RWPE2 (cell line): ENCODE measurements around the gene CERS1.

Experiments used
- ATAC-seq: fragments of 200-7000 bp; cut with Tn5 transposase; 3 replicates; pipeline ENCODE4 v1.9.1; 2021; ENCODE audit warnings: low read depth
- DNase-seq: peaks from one replicate; pipeline ENCODE4 v3.0.0-alpha.2; 2020; ENCODE audit warnings: low spot score
- H3K27ac ChIP-seq: fragments of 450-650 bp; 2 replicates; pipeline ENCODE4 v1.5.1; 2017; ENCODE audit warnings: mild to moderate bottlenecking; ENCODE audit not compliant: poor library complexity, severe bottlenecking
- H3K27me3 ChIP-seq: fragments of 250-450 bp; sonication (Bioruptor Pico); 2 replicates; pipeline ENCODE4 v1.5.1; 2021; ENCODE audit warnings: mild to moderate bottlenecking, moderate library complexity; ENCODE audit not compliant: insufficient read depth, poor library complexity, severe bottlenecking
- H3K36me3 ChIP-seq: fragments of 250-450 bp; sonication (Bioruptor Pico); 2 replicates; pipeline ENCODE4 v1.5.1; 2020; ENCODE audit warnings: low read depth, mild to moderate bottlenecking, moderate library complexity
- H3K4me1 ChIP-seq: fragments of 250-450 bp; sonication (Bioruptor Pico); 2 replicates; pipeline ENCODE4 v1.5.1; 2021; ENCODE audit warnings: mild to moderate bottlenecking, moderate library complexity; ENCODE audit not compliant: insufficient read depth, poor library complexity, severe bottlenecking
- H3K4me3 ChIP-seq: fragments of 250-450 bp; sonication (Bioruptor Pico); 2 replicates; pipeline ENCODE4 v1.5.1; 2021; ENCODE audit warnings: mild to moderate bottlenecking, moderate library complexity; ENCODE audit not compliant: severe bottlenecking
- H3K9me3 ChIP-seq: fragments of 250-450 bp; sonication (Bioruptor Pico); 2 replicates; pipeline ENCODE4 v1.5.1; 2021; ENCODE audit warnings: mild to moderate bottlenecking, moderate library complexity; ENCODE audit not compliant: severe bottlenecking
- TF ChIP-seq, protein P1 (sequence below): fragments of 450-650 bp; IDR thresholded peaks from one replicate; pipeline ENCODE4 v1.5.1; 2017; ENCODE audit warnings: mild to moderate bottlenecking, moderate library complexity; ENCODE audit not compliant: poor library complexity, severe bottlenecking

Gene CERS1

DNA sequence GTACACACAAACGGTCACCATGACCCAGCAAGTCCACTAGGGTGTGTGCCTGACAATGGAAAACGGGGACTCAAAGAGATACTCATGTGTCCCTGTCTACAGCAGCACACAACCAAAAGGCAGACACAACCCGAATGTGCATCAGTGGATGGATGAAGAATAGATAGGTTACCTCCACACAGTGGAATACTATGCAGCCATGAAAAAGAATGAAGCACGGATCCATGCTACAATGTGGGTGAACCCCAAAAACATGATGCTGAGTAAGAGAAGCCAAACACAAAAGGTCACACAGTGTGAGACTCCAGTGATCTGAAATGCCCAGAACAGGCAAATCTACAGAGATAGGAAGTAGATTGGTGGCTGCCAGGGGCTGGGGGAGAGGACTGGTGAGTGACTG, 9.0 kb downstream of the CERS1 start:
- no peak for DNase-seq
- no peak for ATAC-seq
- TF ChIP-seq, protein P1, sequence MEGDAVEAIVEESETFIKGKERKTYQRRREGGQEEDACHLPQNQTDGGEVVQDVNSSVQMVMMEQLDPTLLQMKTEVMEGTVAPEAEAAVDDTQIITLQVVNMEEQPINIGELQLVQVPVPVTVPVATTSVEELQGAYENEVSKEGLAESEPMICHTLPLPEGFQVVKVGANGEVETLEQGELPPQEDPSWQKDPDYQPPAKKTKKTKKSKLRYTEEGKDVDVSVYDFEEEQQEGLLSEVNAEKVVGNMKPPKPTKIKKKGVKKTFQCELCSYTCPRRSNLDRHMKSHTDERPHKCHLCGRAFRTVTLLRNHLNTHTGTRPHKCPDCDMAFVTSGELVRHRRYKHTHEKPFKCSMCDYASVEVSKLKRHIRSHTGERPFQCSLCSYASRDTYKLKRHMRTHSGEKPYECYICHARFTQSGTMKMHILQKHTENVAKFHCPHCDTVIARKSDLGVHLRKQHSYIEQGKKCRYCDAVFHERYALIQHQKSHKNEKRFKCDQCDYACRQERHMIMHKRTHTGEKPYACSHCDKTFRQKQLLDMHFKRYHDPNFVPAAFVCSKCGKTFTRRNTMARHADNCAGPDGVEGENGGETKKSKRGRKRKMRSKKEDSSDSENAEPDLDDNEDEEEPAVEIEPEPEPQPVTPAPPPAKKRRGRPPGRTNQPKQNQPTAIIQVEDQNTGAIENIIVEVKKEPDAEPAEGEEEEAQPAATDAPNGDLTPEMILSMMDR: no peak

DNA sequence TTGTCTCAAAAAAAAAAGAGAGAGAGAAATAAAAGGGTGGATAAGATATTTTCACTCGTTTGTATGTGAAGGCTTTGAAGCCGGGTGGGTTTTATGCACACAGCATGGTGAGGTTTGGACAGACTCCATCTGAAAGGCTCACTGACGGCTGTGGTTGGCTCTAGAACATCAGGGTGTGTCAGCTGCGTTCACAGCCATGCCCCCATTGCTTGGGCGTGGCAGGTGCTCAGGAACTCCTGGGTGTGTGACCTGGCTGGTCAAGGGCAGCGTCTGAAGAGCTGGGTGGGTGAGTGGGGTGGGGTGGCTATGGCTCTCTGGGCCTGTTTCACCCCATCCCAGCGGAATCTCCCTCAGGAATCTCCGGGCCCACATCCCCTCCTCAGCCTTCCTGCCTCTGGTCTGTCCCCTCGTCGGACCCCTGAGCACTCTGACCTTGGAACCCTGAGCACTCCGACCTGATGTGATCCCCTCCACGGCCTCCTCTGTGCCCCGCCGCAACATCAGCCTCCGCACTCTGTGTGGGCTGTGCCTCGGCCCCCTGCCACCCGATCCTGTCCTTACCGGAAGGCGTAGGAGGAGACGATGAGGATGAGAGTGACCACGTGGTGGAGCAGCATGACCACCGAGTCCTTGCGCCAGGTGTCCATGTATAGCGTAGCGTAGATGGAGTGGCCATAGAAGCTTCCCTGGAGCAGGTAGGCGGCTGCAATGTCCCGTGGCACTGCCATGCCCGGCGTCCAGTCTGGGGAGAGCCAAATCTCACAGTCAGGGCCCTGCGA, 12.2 kb downstream of the CERS1 start:
- Histone ChIP-seq H3K27me3 (no peaks in the 10 kb centered on the region), H3K4me1 (no peaks in the 10 kb centered on the region), H3K9me3 (no peaks in the 10 kb centered on the region), H3K27ac (no peak overlapping the region), H3K4me3 (no peak overlapping the region), H3K36me3 (no peaks in the 10 kb centered on the region)
- TF ChIP-seq, protein P1: no peak
- ATAC-seq (no peak), DNase-seq (no peak)

More for the DNA sequence above, 9.0 kb downstream of the CERS1 start:
- no peak overlapping the region for H3K4me3 ChIP-seq
- no peaks in the 10 kb centered on the region for H3K27me3 ChIP-seq
- no peaks in the 10 kb centered on the region for H3K9me3 ChIP-seq
- no peak overlapping the region for H3K27ac ChIP-seq
- H3K36me3 ChIP-seq: no peaks in the 10 kb centered on the region
- no peaks in the 10 kb centered on the region for H3K4me1 ChIP-seq

DNA sequence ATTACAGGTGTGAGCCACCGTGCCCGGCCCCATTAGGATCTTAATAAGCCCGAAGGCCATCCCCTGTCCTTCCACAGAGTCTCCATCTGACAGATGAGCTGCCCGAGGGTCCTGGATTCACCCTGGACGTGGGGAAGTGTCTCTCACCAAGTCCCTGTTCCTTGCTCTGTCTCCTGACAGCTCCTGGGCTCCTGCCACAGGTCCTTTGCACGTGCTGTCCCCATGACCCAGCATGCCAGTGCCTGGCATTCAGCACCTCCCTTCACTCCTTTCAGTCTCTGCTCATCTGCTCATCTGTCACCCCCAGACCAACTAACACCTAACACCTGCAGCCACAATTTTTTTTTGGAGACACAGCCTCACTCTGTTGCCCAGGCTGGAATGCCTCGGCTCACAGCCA, 14.5 kb downstream of the CERS1 start:
- H3K4me1 ChIP-seq: no peaks in the 10 kb centered on the region
- TF ChIP-seq, protein P1: no peak
- ATAC-seq: no peak
- no peak overlapping the region for H3K27ac ChIP-seq
- H3K27me3 ChIP-seq: no peaks in the 10 kb centered on the region
- no peaks in the 10 kb centered on the region for H3K9me3 ChIP-seq
- peak; percentile 42 for DNase-seq
- H3K36me3 ChIP-seq: no peaks in the 10 kb centered on the region
- no peak overlapping the region for H3K4me3 ChIP-seq

DNA sequence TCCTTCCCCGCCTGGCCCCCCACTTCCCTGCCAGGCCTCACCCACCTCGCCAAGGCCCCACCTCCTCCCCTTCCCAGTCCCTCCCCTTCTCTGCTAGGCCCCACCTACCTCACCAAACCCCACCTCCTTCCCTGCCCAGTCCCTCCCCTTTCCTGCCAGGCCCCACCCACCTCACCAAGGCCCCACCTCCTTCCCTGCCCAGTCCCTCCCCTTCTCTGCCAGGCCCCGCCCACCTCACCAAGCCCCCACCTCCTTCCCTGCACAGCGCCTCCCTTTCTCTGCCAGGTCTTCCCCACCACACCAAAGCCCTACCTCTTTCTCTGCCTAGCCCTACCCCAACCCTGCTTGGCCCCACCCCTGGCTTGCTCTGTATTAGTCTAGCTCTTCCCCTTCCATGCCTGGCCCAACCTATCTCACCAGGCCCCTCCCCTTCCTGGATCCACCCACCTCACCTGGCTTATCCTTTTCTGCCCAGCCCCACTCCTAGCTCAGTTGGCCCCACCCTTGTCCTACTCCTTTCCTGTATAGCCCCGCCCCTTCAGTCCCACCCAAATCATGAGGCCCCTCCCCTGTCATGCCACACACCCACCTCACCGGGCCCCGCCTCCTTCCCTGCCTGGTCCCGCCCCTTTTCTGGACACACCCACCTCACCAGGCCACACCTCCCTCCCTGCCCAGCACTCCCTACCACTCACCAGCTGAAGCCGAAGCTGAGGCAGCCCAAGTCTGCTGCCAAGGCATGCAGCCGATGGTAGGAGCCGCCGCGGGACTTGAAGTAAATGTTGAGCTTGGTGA, 16.2 kb downstream of the CERS1 start:
- no peaks in the 10 kb centered on the region for H3K9me3 ChIP-seq
- H3K27ac ChIP-seq: no peak overlapping the region
- DNase-seq (peak; percentile 73), ATAC-seq (peak; percentile 65)
- no peaks in the 10 kb centered on the region for H3K4me1 ChIP-seq
- H3K36me3 ChIP-seq: no peaks in the 10 kb centered on the region
- no peak overlapping the region for H3K4me3 ChIP-seq
- no peaks in the 10 kb centered on the region for H3K27me3 ChIP-seq
- TF ChIP-seq, protein P1: no peak
